HepG2 (cell line): Measurements from ENCODE around the gene RNF213.

ENCODE experiments used
- EP300 ChIP-seq, 3 experiments: sonication (generic) in 1 of 3; formaldehyde crosslinking in 1 of 3; IDR thresholded peaks; 2 replicates each; pipeline versions ENCODE4 v1.5.1 to v1.6.1; 2011 to 2020; ENCODE audit warnings: low read depth in 2 of 3, low read length in 2 of 3, borderline replicate concordance in 1 of 3, improper control_type of control experiment in 1 of 3, mild to moderate bottlenecking in 1 of 3, missing genetic modification reagents in 1 of 3, moderate library complexity in 1 of 3
- ZBTB21 ChIP-seq: sonication (generic); formaldehyde crosslinking; IDR thresholded peaks from 2 replicates; pipeline ENCODE4 v1.4.0; 2020; ENCODE audit warnings: missing genetic modification reagents
- ZFP36 ChIP-seq: fragments of 150-350 bp; IDR thresholded peaks from 2 replicates; pipeline ENCODE4 v1.6.1; 2018; ENCODE audit warnings: borderline replicate concordance, low read length, low read depth; ENCODE audit not compliant: partially characterized antibody
- ZNF253 ChIP-seq: sonication (generic); formaldehyde crosslinking; IDR thresholded peaks from 2 replicates; pipeline ENCODE4 v1.8.0; 2022; ENCODE audit warnings: mild to moderate bottlenecking, missing genetic modification reagents, borderline replicate concordance
- TF ChIP-seq, protein P1 (sequence below): sonication (generic); formaldehyde crosslinking; IDR thresholded peaks from 2 replicates; pipeline ENCODE4 v1.5.0; 2020; ENCODE audit warnings: mild to moderate bottlenecking, missing genetic modification reagents, moderate library complexity
- TF ChIP-seq, protein P2 (sequence below): sonication (generic); formaldehyde crosslinking; IDR thresholded peaks from 2 replicates; pipeline ENCODE4 v1.4.0; 2020; ENCODE audit warnings: mild to moderate bottlenecking, missing genetic modification reagents

DNA sequence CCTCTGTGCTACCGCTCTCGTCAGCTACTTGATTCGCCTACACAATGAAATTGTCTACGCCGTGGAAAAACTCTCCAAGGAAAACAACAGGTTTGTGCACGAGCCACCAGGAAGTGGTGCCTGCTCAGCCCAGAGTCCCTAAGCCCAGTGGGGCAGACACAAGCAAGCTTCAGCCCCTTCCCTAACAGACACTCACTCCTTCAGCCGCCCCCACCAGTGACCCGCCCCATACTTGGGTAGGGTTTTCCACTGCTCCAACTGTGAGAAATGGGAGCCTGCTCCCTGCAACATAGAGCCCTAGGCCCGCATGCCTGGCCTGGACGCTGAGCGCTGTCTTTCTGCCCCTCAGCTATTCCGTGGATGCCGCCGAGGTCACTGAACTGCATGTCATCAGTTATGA lies 125.7 kb downstream of the RNF213 start:
- TF ChIP-seq EP300 (IDR thresholded peaks at IDR 0.05; ENCODE audit: low read depth in 2 of 2, low read length in 2 of 2) (no peak), EP300 (CRISPR knock-in tag; IDR thresholded peaks at IDR 0.05; ENCODE audit: borderline replicate concordance) (no peak), ZFP36 (no peak), ZBTB21 (no peak), ZNF253 (CRISPR knock-in tag) (no peak)
- TF ChIP-seq, protein P1, sequence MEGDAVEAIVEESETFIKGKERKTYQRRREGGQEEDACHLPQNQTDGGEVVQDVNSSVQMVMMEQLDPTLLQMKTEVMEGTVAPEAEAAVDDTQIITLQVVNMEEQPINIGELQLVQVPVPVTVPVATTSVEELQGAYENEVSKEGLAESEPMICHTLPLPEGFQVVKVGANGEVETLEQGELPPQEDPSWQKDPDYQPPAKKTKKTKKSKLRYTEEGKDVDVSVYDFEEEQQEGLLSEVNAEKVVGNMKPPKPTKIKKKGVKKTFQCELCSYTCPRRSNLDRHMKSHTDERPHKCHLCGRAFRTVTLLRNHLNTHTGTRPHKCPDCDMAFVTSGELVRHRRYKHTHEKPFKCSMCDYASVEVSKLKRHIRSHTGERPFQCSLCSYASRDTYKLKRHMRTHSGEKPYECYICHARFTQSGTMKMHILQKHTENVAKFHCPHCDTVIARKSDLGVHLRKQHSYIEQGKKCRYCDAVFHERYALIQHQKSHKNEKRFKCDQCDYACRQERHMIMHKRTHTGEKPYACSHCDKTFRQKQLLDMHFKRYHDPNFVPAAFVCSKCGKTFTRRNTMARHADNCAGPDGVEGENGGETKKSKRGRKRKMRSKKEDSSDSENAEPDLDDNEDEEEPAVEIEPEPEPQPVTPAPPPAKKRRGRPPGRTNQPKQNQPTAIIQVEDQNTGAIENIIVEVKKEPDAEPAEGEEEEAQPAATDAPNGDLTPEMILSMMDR (CRISPR knock-in tag) = no peak
- TF ChIP-seq, protein P2, sequence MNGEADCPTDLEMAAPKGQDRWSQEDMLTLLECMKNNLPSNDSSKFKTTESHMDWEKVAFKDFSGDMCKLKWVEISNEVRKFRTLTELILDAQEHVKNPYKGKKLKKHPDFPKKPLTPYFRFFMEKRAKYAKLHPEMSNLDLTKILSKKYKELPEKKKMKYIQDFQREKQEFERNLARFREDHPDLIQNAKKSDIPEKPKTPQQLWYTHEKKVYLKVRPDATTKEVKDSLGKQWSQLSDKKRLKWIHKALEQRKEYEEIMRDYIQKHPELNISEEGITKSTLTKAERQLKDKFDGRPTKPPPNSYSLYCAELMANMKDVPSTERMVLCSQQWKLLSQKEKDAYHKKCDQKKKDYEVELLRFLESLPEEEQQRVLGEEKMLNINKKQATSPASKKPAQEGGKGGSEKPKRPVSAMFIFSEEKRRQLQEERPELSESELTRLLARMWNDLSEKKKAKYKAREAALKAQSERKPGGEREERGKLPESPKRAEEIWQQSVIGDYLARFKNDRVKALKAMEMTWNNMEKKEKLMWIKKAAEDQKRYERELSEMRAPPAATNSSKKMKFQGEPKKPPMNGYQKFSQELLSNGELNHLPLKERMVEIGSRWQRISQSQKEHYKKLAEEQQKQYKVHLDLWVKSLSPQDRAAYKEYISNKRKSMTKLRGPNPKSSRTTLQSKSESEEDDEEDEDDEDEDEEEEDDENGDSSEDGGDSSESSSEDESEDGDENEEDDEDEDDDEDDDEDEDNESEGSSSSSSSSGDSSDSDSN (CRISPR knock-in tag) = no peak
